C4-2B (cell line): ENCODE data around the gene ZHX3.

ENCODE experiments used
- H3K27ac ChIP-seq: fragments of 450-650 bp; 2 replicates; pipeline ENCODE4 v1.5.1; 2017
- ZFX ChIP-seq: fragments of 450-650 bp; IDR thresholded peaks from 2 replicates; pipeline ENCODE4 v1.6.1; 2017
- TF ChIP-seq, protein P1 (sequence below): fragments of 450-650 bp; conservative IDR thresholded peaks from 2 replicates; pipeline ENCODE4 v1.5.1; 2017; ENCODE audit warnings: mild to moderate bottlenecking

Gene ZHX3

DNA sequence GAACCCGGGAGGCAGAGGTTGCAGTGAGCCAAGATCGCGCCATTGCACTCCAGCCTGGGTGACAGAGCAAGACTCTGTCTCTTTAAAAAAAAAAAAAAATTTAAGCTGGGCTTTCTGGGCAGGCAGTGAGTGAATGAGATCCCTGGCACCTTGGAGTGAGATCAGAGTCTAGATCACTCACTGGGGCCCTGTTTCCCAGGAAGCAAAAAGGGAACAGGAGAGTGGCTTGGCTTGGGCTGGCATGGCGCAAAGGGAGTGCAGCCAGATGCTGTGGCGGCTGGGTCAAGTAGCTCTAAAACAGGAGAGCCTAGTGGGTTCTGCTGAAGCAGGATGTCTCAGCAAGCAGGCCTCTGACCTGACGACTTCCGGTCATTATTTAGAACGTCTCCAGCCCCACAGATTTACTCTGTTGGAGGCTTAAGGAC is 169.8 kb downstream of the ZHX3 start:
- TF ChIP-seq ZFX: no peak
- TF ChIP-seq, protein P1, sequence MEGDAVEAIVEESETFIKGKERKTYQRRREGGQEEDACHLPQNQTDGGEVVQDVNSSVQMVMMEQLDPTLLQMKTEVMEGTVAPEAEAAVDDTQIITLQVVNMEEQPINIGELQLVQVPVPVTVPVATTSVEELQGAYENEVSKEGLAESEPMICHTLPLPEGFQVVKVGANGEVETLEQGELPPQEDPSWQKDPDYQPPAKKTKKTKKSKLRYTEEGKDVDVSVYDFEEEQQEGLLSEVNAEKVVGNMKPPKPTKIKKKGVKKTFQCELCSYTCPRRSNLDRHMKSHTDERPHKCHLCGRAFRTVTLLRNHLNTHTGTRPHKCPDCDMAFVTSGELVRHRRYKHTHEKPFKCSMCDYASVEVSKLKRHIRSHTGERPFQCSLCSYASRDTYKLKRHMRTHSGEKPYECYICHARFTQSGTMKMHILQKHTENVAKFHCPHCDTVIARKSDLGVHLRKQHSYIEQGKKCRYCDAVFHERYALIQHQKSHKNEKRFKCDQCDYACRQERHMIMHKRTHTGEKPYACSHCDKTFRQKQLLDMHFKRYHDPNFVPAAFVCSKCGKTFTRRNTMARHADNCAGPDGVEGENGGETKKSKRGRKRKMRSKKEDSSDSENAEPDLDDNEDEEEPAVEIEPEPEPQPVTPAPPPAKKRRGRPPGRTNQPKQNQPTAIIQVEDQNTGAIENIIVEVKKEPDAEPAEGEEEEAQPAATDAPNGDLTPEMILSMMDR: no peak
- H3K27ac ChIP-seq: no peak overlapping the region

DNA sequence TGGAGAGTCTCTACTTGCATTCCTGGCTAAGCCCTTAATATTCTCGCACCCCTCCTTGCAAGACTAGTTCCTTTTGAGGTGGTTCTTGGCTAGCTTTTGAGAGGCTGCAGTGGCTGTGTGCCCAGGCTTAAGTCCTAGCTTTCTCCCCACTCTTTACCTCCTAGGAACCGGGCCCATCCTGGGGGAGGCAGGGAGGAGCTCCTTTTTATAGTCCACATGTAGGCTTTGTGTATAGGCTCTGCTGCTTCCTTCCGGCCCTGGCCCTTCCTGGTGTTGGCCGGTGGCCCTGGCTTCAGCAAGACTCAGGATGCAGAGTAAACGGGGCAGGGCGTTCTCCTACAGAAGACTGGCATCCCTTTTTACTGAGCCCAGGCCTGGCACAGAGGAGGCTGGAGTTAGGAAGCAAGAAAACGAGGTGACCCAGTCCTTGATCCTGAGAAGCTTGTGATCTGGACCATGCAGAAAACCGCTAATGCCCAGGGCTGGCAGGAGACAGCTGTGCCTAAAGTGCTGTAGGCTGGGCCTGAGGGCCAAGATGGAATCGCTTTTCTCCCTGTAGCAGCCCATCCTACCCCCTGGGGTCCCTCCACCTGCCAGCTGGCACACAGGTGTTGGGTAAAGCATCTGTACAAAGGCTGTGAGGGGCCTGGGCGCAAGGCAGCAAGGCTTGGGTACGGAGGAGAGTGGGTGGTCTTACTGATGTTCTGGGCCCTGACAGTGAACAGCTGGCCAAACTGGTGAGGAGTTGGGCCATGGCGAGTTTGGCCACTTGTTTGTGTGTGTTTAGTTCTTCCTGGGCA is 171.5 kb downstream of the ZHX3 start:
- no peak for TF ChIP-seq ZFX
- TF ChIP-seq, protein P1: no peak
- peak overlapping the region; percentile 40 for H3K27ac ChIP-seq

DNA sequence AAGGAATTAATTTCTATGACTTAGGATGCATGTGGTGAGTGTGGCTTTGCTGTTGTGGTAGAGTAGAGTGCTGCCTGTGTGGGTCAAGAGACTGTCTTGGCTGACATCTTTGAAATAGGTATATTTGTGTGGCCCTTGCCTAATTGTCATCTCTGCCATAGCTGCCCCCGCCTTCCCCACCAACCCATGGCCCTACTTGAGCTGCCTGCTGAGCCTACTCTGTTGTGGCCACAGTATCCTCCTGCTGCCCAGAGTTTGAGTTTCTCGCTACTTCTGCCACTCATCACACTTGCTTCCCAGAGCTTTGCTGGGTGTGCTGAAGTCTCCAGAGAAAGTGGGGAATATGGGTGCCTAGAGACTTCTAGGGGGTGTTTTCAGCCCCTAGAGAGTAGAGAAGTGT is 172.2 kb downstream of the ZHX3 start:
- TF ChIP-seq ZFX: no peak
- TF ChIP-seq, protein P1: no peak
- peak overlapping the region; percentile 40 for H3K27ac ChIP-seq

DNA sequence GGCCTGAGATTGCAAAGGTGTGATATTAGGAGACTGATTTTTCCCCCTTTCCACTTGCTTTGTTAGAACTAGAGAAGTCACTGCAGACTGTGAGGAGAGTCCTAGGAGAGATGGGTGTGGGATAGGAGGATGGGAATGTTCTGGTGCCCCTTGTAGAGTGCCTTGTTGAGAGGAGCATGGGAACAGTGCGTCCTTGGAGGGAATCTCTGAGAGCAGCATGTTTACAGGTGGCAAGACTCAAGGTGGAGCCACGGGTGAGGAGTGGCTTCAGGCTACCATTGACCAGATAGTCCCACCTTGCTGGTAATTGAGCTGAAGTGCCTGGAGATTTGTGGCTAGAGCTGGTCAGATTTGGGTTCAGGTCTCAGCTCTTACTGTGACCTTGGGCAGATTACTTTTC is 174.2 kb downstream of the ZHX3 start:
- TF ChIP-seq ZFX: no peak
- TF ChIP-seq, protein P1: no peak
- H3K27ac ChIP-seq: no peak overlapping the region

DNA sequence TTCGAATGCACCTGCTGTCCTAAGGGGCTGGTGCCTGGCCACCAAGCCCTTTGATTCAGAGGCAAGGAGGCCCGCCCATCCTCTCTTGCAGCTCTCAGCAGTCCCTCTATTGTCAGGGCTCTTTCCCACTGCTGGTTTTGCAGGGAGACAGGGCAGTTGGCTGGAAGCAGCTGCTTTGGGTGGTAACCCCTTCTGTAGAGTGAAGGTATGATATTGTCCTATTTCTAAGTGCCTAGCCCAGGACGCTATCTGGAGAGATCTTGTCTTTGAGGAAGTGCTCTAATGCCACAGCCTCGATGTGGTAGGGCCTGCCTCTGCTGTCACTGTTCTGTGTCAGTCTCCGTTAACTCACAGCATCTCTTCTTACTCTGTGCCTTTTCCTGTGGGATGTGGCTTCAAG is 174.6 kb downstream of the ZHX3 start:
- H3K27ac ChIP-seq: no peak overlapping the region
- TF ChIP-seq, protein P1: no peak
- no peak for TF ChIP-seq ZFX

DNA sequence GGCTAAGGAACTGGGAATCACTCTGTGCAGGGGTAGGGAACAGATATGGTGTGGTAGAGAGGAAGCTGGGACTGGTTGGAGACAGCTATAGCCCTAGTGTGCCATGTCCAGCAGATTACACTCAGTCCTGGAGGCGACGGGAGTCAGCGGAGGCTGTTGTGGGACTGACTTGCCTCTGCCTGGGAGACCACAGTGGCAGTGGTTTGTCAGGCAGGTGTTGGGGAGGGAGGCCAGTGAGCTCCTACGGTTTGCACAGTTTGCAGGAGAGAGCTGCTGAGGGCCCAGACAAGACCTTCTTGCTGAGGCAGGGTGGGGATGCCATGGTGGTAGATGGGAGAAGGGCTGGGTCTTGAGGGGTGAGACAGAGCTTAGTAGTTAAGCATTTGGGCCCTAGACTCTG is 175.3 kb downstream of the ZHX3 start:
- TF ChIP-seq, protein P1: no peak
- TF ChIP-seq ZFX: no peak

DNA sequence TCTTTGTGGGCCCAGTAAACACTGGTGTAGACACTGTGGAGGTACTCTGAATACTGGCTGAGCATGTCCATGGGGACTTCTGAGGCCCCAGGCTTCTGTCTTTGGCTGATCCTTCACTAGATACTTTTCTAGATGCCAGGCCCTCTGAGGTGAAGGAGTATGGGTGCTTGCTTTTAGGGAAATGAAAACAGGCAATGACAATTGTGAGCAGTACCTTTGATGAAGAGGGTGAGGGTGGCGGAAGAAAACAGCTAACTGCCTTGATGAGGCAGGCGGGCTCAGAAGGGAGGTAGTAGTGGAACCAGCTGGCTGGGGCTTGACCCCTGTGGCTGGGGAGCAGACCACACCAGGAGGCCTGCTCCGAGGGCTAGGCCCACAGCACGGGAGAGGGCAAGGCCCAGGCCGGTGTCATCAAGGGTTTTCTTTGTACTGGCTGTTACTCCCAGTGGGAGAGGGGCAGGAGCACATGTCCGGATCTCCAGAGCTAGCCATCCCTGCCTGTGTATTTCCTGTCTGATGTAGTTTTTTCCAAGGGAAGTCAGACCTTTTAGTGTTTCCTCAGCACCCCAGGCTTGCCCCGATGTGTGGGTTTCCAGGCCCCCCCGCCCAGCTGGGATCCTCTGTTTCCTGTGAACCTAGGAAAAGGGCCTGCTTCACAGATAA is 176.2 kb downstream of the ZHX3 start:
- no peak for TF ChIP-seq ZFX
- TF ChIP-seq, protein P1: no peak
- no peak overlapping the region for H3K27ac ChIP-seq

More for the DNA sequence above, 175.3 kb downstream of the ZHX3 start:
- no peak overlapping the region for H3K27ac ChIP-seq
